SHP77 treated with DMSO at 0.1 percent for 48 hours (cell line): ENCODE data around the gene PSEN2.
"Not testable (repeated sequence)": the region's sequence is repeated elsewhere in the genome, so short reads cannot be mapped to it uniquely, and the experiment has no call there.

Experiments
- DNase-seq: peaks from one replicate; lab custom pipeline; 2025; lab: John Stamatoyannopoulos, UW

The PSEN2 gene

GRCh38 chr1:226870401-226871279 lies at the start of gene PSEN2:
Gene PSEN2, plus strand, starts transcription at chr1:226870616. Its CDS starts 11,292 bp downstream, at chr1:226881908.
- peak; percentile 40 for DNase-seq

GRCh38 chr1:226820941-226821718 lies 49.3 kb upstream of the PSEN2 start:
- no peak for DNase-seq

- DNase-seq: no peak
Observed at GRCh38 chr1:226821719-226822085, 48.7 kb upstream of the PSEN2 start.

DNA sequence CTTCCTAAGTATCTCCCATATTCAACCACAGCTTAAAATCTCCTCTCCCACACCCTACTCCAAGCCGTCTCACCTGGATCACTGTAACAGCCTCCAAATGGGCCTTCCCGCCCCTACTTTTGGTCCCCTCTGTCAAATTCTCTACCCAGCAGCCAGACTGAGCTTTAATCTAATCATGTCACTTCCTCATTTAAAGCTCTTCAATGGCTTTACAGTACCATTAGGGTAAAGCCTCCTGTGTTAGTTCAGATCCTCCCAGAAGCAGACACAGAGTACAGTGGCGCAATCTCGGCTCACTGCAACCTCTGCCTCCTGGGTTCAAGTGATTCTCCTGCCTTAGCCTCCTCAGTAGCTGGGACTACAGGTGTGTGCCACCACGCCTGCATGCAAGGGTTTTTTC lies 46.8 kb upstream of the PSEN2 start:
- DNase-seq: no peak

GRCh38 chr1:226825037-226825745 lies 45.2 kb upstream of the PSEN2 start:
- DNase-seq: no peak

DNA sequence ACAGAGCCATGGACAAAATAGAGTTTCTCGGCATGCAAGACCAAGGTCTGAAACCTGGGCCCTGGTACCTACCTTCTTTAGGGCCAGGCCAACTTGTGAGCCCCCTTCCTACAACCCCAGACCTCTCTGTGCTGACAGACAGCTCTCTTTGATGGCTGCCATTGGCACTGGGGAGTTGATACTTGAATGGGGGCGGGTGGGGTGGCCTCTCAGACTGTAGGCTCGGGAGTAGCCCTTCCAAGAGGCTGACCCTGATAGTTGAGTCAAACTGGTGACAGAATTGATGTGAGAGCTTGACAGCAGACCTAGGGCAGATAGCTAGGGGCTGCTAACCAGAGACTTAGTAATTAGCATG lies 44.7 kb upstream of the PSEN2 start:
- DNase-seq: no peak

DNA sequence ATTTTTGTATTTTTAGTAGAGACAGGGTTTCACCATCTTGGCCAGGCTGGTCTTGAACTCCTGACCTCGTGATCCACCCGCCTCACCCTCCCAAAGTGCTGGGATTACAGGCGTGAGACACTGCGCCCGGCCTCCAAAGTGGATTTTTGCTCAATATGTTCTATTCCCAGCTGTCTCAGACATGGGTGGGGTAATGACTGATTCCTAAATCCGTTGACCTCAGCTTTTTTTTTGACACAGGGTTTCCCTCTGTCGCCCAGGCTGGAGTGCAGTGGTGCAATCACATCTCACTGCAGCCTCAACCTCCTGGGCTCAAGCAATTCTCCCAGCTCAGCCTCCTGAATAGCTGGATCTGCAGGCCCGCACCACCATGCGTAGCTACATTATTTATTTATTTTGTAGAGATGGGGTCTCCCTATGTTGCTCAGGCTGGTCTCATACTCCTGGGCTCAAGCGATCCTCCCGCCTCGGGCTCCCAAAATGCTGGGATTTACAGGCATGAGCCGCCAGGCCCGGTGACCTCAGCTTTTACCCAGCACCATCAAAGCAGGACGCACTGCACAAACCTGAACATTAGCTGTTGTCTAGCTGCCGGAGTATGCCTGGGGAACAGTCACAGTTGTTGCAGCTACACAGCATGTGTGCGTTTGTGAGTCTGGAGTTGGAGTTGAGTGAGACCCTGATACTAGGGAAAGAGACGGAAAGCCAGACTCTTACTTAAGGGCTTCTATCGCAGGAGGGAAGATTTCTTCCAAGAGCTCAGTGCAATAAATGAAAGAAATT lies 43.7 kb upstream of the PSEN2 start:
- DNase-seq: no peak

DNA sequence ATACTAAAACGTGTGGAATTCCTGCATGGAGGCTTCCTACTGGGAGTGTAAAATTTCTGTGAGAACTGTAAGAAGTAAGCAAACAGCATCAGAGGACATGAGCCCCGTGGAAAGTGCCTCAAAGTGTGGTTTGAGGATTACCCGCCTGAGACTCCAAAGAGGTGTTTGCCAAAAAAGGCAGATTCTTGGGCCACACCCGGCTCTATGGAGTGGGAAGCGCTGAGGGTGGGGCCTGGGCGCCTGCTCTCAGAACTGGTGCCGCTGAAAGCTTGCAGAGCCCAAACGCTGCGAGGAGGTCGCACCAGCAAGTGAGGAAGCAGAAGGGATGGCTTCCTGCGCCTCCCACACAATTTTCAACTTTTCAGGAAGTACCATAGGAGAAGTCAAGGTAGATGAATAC lies 43.0 kb upstream of the PSEN2 start:
- DNase-seq: no peak

GRCh38 chr1:226827968-226828513 lies 42.4 kb upstream of the PSEN2 start:
- peak; percentile 58 for DNase-seq

DNA sequence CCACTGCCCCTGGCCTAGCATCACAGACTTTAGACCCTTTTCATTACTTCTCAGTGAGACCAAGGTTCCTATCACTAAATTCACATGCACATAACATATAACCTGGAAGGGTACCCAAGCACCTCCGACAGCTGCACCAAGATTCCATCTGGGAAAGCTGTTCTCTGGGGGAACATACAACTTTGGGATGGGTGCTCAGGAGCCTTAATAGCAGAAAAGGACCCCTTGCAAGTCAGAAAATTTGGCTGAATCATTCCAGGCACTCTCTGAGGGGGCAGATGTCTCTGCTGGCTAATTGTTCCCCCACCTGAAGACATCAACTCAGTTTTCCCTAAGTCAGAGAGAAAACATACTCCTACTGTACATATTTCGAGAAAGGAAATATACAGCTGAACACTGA lies 41.3 kb upstream of the PSEN2 start:
- DNase-seq: no peak

- no peak for DNase-seq
Observed at GRCh38 chr1:226831953-226832352, 38.5 kb upstream of the PSEN2 start.

DNA sequence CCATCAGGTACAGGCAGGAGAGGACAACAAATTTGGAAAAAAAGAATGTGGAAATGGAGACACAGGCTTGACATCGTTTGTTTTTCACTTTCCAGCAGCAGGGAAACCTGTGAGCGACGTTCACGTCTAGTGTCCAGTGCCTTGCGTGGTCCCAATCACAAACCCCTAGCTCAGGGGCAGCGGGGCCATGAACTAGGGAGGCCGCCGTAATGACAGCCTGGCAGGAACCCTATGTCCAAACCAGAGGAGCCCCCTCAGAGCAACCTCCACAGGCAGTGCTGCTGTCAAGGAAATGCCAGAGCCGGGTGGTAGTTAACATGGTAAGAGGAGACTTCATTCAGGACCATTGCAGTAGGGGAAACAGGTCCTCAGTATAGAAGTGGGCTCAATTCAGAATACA lies 37.8 kb upstream of the PSEN2 start:
- no peak for DNase-seq

- DNase-seq: not testable (repeated sequence)
Observed at GRCh38 chr1:226834179-226834578, 36.2 kb upstream of the PSEN2 start.

- DNase-seq: not testable (repeated sequence)
Observed at GRCh38 chr1:226835396-226835795, 35.0 kb upstream of the PSEN2 start.

- DNase-seq: not testable (repeated sequence)
Observed at GRCh38 chr1:226837966-226838365, 32.5 kb upstream of the PSEN2 start.

DNA sequence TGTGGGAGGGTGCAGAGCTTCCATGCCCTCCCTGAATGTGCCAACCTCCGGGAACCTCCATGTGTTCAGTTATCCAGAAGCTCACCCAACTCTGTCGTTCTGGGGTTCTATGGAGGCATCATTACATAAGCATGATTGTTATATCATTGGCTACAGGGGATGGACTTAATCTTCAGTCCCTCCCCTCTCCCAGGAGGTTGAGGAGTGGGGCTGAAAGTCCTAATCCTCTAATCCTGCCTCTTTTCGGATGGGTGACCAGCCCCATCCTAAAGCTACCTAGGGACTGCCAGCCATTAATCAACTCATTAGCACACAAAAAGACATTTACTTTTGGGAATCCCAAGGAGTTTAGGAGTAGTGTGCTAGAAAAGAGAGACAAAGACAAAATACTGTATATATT lies 32.0 kb upstream of the PSEN2 start:
- DNase-seq: no peak

DNA sequence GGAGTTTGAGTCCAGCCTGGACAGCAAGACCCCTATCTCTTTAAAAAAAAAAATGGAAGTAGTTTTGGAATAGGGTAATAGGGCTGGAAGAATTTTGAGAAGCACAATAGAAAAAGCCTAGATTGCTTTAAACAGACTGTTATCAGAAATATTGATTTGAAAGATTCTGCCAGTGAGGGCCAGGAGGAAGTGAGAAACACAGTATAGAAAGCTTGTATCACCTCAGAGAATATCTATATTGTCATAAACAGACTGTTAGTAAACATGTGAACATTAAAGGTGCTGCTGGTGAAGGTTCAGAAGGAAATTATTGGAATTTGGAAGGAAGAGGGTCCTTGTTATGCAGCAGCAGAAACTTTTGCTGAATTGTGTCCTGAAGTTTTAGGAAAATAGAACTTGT lies 24.8 kb upstream of the PSEN2 start:
- DNase-seq: no peak

- DNase-seq: no peak
Observed at GRCh38 chr1:226846786-226847185, 23.6 kb upstream of the PSEN2 start.

DNA sequence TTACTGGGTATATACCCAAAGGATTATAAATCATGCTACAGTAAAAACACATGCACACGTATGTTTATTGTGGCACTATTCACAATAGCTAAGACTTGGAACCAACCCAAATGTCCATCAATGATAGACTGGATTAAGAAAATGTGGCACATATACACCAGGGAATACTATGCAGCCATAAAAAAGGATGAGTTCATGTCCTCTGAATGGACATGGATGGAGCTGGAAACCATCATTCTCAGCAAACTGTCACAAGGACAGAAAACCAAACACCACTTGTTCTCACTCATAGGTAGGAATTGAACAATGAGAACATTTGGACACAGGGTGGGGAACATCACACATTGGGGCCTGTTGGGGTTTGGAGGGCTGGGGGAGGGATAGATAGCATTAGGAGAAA lies 15.9 kb upstream of the PSEN2 start:
- not testable (repeated sequence) for DNase-seq

GRCh38 chr1:226862890-226863289 lies 7.5 kb upstream of the PSEN2 start:
- DNase-seq: no peak

GRCh38 chr1:226863446-226863845 lies 7.0 kb upstream of the PSEN2 start:
- no peak for DNase-seq

DNA sequence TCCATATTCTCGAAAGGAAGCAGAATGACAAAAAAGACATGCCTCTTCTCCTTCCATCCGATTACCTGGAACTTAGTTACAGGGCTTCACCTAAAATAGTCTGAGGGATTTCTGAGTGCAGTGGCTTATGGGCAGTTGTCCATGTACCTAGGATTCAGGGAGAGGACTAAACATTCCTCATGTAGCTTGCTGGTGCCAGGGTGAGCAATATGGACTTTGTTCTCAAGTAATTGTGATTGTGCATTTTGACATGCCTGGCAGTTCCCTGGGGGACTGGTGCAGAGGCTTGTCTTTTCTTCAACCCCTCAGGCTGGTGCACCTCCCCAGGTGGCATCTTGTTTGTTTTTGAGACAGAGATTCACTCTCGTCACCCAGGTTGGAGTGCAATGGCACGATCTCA lies 6.1 kb upstream of the PSEN2 start:
- no peak for DNase-seq
